HCEC 1CT (cell line): Measurements from ENCODE around the gene CENPX.

Experiments used
- DNase-seq: peaks from one replicate; pipeline ENCODE4 v3.0.0-alpha.2; 2017

Gene CENPX

GRCh38 chr17:82009413-82009812 is 13.3 kb downstream of the CENPX start:
- no peak for DNase-seq

GRCh38 chr17:82008941-82009405 is 13.7 kb downstream of the CENPX start:
- DNase-seq = no peak

DNA sequence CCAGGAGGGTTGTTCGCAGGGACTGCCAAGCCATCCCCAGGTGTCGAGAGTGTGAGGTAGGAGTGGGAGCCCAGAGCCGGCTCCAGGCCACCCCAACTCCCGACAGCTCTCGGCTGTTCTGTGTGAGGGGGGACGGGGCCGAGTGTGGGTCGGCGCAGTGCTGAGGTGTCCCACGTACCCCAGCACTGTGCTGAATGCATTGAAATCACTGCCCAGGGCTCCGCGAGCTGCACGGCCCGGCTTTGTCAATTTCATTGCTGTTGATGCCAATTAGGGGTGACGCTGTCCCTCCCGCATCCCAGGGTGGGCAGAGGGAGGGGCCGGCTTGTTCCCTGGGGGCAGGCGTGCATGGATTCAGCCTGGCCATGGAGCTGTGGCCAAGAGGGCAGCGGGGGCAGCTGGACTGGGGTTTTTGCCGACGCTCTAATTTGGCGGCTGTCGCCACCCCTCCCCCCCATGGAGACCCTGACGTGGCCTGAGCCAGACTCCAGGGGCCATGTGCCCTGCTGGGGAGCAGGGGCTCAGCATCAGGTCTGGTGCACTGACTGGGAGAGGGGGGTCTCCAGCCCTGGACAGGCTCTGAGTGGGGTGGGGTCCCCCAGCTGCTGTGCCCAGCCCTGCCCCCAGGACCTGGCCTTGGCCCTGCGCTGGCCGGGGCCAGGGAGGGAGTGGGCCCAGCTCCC is 14.3 kb downstream of the CENPX start:
- DNase-seq = no peak

DNA sequence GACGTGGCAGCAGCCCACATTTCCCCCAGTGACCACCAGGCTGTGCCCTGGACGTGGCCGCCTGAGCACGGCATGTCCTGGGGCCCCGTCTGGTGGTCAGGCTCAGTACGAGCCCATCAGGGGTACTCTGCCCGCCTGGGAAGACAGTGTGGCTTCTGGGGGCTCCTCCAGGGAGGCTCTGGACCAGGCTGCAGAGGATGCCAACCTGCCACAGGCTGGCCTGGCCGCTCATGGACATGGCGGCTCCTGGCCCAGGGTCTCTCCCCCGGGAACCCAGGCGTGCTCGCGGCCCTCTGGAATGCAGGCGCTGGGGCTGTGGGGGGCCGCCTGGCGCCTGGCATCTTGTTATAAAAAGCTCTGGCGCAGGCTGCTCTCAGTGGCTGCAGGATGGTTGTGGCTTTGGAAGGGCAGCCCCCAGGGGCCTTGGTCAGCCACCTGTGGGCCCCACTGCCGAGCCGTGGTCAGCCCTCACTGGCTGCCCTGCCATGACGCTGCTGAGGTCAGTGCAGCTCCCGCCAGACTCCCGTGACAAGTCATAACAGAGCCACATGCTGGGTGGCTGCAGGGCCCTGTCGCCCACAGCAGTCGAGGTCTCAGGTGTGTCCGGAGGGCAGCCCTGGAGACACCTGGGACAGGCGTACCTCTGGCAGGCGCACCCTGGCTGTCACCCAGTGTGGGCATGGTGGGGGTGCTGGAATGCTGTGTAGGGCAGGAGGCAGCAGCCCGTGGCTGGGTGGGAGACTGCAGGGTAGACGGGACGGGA is 15.0 kb downstream of the CENPX start:
- no peak for DNase-seq

GRCh38 chr17:82007228-82007494 is 15.5 kb downstream of the CENPX start:
- DNase-seq = no peak

GRCh38 chr17:82006468-82007227 is 16.0 kb downstream of the CENPX start:
- DNase-seq = no peak

GRCh38 chr17:82005701-82006348 is 16.9 kb downstream of the CENPX start:
- DNase-seq = no peak

DNA sequence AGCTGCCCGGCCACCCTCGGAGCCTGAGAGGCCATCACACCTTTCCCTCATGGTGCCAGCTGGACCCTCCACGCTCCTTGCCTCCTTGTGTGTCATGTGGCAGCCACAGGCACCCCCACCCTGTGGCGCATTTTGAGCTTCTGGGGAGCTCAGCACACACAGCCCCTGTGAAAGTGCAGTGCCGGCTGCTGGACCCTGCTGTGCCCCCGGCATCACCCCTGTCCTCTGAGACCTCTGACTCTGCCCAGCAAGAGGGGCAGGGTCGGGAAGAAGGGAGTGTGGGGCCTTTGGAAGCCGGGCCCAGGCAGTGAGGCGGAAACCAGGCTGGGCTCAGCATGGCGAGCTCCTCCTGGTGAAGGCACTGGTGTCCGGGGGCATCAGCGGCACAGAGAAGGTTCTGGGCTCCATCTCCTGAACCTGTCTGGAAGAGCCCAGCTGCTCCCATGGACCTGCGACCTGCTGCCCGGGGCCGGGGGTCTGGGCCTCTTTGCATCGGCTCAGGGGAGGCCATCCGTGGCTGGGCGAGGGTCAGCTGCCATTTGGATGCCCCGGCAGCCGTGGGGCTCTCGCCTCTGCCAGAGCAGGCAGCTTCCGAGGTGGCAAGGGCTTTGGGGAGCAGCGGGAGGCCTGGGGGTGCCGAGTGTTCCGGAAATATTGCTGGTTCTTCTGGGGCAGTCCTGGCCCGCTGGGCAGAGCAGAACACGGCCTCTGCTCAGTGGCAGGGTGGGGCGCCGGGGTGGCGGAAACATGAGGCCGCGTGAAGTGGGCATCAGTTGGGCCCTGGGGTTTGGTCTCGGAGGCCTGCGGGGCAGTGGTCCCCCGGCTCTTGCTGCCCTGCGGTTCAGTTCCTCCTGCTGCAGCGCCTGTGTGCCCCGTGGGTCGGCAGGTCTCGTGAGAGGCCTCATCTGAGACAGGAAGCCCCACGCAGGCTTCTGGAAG is 17.9 kb downstream of the CENPX start:
- no peak for DNase-seq

GRCh38 chr17:82003411-82004381 is 19.0 kb downstream of the CENPX start:
- peak; percentile 97 for DNase-seq

DNA sequence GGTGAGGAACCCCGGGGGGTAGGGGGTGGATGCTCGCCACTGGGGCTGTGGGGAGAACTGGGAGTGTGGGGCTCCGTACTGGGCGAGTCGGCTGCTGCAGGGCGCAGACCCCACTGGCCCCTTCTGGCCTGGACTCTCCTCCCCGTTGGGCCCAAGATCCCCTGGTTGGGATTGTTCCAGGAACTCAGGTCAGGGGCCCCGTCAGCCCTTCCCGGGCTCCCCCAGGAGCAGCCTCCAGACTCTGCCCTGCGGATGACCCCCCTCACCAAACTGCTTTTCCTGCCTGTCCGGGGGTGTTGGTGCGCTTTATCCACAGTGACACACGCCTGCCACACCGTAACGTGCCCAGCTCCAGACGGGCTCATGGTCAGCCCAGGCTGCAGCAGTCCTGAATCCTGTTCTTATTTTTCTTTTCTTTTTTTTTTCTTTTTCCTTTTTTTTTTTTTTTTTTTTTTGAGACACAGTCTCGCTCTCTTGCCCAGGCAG is 21.1 kb downstream of the CENPX start:
- no peak for DNase-seq

DNA sequence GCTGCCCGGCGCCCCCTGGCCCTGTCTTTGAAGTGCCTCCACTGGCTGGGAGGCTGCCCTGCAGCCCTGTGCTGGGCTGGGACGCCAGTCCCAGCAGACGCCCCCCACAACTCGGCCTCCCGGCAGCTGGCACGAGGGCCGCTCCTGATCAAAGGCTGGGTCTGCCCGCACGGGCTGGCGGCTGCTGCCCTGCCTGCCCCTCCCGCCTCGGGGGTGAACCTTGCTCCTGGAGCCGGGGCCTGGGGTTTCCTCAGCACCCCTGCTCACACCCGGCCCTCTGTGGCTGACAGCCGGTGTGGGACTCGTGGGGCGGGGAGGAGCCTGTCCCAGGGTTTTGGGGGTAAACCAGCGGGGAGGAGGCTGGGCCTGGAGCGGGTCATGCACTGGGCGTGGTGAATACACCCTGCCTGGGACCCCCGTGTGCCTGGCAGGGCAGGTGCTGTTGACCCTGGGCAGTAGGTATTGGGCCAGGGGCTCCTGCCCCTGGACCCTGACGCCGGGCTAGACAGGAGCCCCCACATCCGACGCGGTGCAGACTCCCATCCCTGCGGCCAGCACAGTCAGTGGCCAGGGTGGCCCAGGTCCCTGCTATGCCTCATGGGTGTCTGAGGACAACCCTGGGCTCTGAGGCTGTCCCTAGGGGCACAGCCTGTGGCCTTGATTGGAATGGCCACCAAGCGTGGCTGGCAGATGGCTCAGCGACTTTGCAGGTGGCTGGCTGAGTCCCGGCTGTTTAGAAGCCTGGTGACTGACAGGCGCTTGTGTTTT is 21.7 kb downstream of the CENPX start:
- DNase-seq = no peak

DNA sequence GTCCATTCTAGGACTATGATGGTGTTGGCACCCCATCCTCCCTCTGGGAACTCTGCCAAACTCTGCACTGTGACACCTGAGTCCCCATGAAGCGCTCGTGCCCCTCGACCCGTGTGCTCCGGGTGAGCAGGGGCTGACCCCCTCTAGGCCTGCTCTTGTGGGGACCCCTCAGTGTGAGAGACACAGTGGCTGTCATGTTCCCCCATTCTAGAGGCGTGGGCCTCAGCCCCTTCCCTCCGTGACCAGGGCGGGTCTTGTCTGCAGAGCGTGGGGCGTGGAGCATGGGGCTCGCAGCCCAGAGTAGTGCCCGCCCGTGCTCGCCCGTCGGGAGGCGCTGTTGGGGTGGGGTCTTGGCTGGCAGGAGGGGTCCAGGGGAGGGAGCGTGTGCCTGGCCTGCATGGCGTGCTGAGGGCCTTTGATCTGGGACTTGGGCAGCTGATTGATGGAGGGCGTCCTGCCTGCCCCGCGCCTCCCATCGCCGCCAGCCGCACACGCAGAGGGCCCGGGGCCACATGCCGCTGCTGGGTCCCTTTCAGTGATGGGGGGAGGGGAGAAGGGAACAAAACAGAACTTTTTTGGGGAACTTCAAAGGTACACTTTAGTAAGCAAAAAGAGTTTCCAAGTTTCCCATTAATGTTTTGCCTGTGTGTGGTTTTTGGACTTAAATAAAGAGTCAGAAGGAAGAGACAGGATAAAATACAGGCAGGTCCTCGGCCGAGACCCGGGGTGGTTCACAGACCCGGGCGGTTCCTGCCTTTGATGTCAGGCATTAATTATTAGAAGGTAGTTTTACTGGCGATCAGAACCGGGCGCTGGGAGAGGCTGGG is 22.5 kb downstream of the CENPX start:
- DNase-seq = no peak

DNA sequence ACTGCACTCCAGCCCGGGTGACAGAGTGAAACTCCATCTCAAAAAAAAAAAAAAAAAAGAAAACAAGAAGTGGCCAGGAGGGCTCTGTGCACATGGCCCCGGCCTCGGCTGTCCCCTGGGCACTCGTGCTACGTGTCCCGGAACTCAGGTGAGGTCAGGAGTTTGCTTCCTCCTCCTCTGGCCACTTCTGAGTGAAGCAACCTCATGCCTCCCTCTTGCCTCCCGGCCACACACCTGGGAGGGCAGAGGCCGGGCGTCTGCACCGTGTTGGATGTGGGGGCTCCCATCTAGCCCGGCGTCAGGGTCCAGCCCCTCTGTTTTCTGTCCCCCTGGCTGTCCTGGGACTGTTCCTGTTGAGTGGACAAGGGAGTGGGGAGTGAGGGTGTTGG is 23.1 kb downstream of the CENPX start:
- DNase-seq = no peak

- DNase-seq = no peak
Observed at GRCh38 chr17:81998691-81999438, 23.8 kb downstream of the CENPX start.

GRCh38 chr17:81998212-81998611 is 24.5 kb downstream of the CENPX start:
- DNase-seq = no peak

GRCh38 chr17:81996757-81997441 is 25.8 kb downstream of the CENPX start:
- DNase-seq = no peak

GRCh38 chr17:81996232-81996756 is 26.4 kb downstream of the CENPX start:
- DNase-seq = no peak
